Heart left ventricle (tissue), 13 donors: ENCODE measurements around the gene NDEL1.

ENCODE experiments used
- POLR2A ChIP-seq, 2 donors: fragments of 450-650 bp; IDR thresholded peaks; one replicate each; pipeline ENCODE4 v1.6.1; 2017; ENCODE audit warnings: antibody characterized with exemption in 2 of 2, mild to moderate bottlenecking in 2 of 2, moderate library complexity in 2 of 2
- TF ChIP-seq, protein P1 (sequence below), 12 donors: fragments of 200-600 bp; sonication (generic) in 4 of 12; IDR thresholded peaks; one replicate each; pipeline versions ENCODE4 v1.5.0 to v1.8.0; 2018 to 2022; ENCODE audit warnings: antibody characterized with exemption in 12 of 12, mild to moderate bottlenecking in 5 of 12
- donor health status: ischemic (EF 13 %, LVEDD 7.1; RV severe dilation, severe dysfunction).
- donor health status: DM: no; HTN: yes; CAD: no.
- donor health status: DM: no; HTN: no; CAD: no.
- donor health status: ischemic (EF 25% LVEDD 6.9; RV normal size, moderate dysfunction).
- donor health status: ischemic (EF 25% LVEDD 5.7; RV mildly dilated, moderate dysfunction).
- donor health status: ischemic (EF 35%, LVEDD 5.7; RV mildly dilated, moderate dysfunction).
- donor health status: nonischemic (EF 11% LVEDD 7.7; RV severe dilation, severe dysfunction).
- donor health status: DM: yes; HTN: yes; CAD: no.
- donor health status: PGD.
- donor health status: ischemic (EF 29% LVEDD 5.4; RV normal size, mild dysfunction).
- donor health status: nonischemic (EF 23%, LVEDD 6.1; RV moderate dilation, normal function).

- no peak for TF ChIP-seq POLR2A (IDR thresholded peaks at IDR 0.05)
- TF ChIP-seq, protein P1, sequence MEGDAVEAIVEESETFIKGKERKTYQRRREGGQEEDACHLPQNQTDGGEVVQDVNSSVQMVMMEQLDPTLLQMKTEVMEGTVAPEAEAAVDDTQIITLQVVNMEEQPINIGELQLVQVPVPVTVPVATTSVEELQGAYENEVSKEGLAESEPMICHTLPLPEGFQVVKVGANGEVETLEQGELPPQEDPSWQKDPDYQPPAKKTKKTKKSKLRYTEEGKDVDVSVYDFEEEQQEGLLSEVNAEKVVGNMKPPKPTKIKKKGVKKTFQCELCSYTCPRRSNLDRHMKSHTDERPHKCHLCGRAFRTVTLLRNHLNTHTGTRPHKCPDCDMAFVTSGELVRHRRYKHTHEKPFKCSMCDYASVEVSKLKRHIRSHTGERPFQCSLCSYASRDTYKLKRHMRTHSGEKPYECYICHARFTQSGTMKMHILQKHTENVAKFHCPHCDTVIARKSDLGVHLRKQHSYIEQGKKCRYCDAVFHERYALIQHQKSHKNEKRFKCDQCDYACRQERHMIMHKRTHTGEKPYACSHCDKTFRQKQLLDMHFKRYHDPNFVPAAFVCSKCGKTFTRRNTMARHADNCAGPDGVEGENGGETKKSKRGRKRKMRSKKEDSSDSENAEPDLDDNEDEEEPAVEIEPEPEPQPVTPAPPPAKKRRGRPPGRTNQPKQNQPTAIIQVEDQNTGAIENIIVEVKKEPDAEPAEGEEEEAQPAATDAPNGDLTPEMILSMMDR (IDR thresholded peaks at IDR 0.05) = no peak
Measured at GRCh38 chr17:8413938-8414337, 21.7 kb upstream of the NDEL1 start.
